ENCODE measurements around the gene NANOS1.
"Not testable (repeated sequence)": the region's sequence is repeated elsewhere in the genome, so short reads cannot be mapped to it uniquely, and the experiment has no call there.

NANOS1 gene

DNA sequence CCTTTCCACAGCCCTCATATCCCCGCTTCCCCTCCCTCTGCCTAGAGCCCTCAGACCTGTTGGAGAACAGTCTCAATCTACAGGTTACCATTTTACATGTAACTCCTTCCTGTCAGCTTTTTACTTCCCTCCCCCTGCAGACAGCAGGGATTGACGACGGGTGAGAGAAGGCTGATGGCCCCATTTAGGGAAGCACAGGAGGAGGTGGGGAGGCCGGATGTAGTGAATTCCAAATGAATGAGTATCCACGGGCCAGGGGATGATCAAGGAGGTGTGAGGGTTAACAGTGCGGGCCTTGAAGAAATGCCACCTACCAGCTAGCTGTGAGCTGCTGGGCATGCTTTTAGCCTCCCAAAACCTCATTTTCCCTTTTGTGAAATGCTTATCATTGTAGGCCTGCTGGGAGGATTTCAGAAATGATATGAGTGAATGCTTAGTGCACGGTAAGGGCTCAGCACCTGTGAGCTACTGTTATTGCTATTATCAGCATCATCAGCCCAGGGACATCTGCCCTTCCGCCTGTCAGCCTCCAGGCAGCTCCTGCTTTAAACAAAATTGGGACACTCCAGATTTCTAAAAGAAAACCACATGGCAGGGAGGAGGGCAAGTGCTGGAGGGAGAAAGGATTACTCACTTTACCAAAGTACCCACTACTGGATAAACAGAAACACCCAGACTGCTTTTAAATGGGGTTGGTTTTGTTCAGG is 6.5 kb upstream of the NANOS1 start:
- no peak for DNase-seq

DNA sequence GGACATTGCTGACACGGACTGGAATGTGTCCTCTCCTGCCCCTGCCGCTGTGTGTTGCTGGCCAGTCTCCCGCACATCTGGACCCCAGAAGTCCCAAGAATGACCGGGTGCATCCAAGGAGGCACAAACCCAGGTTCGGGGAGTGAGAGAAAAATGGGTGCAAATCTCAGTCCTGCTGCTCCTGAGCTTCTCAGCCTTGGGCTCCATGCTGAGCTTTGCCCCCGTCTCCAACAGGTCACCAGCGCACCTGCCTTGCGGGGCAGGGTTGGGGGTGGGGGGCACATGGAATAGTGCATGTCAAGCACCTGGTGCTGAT is 6.0 kb upstream of the NANOS1 start:
- no peak for DNase-seq

DNA sequence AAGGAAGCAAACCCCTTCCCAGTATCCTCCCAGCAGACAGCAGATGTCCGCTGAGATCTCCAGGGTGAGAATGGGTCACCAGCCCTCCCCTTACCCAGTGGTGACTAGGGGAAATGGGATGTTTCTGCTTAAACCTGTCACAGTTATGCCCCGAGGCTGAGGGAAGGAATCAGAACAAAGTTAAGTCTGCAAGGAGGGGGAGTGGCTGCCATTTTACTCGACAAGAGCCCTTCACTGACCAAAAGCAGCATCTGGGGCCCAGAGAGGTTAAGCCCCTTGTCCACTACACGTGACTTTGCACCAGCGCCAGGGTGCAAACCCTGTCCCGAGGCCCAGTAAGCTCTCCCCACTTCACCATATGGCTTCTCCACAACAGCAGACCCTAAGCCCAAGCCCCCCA is 4.6 kb upstream of the NANOS1 start:
- DNase-seq = no peak

- DNase-seq = no peak
Measured at GRCh38 chr10:119025336-119025735, 4.2 kb upstream of the NANOS1 start.

DNA sequence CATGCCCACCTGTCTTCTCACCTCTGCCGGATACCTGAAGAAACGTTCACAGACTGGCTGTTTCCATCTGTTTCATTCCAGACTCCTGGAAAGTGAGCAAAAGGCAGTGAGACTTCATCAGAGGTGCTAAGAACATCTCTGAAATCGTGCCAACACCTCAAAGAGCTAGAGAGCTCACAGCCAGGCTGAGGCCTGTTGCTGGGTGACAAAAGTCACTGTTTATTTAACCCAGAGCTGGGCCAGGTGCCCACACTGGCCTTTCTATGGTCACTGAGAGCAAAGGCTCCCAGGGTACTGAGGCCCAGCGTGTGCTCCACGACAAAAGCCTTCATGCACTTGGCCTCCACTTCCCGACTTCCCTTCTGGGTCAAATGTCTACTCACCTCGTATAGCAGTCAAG is 3.7 kb upstream of the NANOS1 start:
- no peak for DNase-seq

- no peak for DNase-seq
Measured at GRCh38 chr10:119026301-119027110, 3.0 kb upstream of the NANOS1 start.

GRCh38 chr10:119028445-119028899 is 1.0 kb upstream of the NANOS1 start:
- not testable (repeated sequence) for DNase-seq

DNA sequence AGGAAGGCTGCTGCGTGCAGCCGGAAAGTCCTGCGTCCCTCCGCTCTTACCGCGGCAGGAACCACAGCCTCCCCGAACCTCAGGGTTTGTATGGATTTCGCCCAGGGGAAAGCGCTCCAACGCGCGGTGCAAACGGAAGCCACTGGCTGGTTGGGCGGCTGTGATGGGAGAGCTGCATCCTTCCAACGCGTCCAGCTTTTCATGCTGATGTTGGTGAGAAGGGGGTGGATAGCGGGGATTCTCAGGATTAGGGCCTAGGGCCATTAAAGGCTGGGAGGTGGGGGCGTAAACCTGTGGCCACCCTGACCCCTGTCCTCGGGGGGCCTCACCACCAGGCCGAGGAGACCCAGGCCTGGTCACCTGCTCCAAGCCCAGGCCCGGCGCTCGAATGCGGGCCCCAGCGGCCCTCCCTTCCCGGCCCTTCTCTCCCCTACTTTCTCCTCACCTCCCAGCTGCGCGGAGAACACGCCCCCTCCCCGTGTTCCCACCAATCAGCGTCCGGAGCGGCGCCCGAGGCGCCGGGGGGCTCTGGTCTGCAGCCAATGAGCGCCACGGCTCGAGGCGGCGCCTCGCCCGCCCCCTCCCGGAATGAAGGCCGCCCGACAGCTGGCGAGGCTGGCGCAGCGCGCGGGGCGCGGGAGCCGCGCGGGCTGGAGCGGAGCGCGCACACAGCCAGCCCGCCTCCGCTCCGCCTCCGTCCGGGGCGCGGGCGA is 458 bp upstream of the NANOS1 start:
- DNase-seq = peak; percentile 85

DNA sequence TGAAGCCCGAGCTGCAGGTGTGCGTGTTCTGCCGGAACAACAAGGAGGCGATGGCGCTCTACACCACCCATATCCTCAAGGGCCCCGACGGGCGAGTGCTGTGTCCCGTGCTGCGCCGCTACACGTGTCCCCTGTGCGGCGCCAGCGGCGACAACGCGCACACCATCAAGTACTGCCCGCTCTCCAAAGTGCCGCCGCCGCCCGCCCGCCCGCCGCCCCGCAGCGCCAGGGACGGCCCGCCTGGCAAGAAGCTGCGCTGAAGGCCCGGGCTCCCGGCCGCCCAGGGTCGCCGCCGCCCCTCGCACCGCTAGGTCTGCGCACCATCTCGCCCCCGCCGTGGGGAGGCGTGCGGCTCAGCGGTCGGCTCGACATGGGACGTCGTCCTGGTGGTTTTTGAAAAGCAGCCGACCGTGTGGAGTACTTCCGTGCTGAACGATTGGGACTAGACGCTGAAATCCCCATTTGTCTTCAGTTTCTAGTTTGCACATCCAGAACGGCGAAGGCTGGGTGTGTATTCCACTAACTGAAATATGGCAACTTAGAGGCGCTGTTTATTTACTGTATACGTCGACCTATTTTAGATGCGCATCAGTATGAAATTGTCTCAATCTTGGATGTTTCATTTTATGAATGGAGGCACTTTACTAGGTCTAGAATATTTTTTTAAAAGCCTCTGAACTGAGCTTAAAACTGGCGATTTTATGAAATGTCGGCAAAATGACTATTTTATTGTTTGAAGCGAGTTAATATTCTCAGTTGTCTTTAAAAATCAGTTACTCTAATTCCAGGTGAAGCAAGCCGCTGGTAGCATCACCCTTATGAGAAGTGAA is 1.1 kb downstream of the NANOS1 start:
- DNase-seq = peak; percentile 44

DNA sequence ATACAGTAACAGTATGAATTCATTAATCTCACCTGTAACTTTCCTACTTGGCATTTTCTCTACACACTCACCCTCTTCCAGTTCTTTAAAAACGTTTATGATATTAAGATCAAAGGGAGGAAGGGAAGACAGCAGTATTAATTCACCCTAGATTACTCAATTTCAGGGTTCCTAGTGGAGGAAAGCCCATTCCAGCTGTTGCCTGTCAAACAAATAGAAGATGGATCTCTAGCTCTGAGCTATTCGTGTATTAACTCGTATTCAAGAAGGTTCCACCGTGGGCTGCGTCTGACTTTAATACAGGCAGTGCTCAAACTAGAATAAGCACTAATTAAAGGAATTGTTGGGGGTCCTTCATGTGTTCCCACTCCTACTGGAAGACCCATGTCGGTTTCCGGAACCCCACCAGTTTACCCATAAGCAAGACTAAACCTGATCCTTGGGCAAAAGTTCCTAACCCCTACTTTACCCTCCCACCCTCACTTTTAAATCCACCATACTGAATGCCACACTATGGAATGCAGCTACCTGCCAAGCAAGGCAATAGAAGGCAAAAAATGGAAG is 2.1 kb downstream of the NANOS1 start:
- no peak for DNase-seq

GRCh38 chr10:119039161-119039560 is 9.6 kb downstream of the NANOS1 start:
- no peak for DNase-seq

GRCh38 chr10:119041326-119041725 is 11.8 kb downstream of the NANOS1 start:
- DNase-seq = no peak

GRCh38 chr10:119042169-119042568 is 12.7 kb downstream of the NANOS1 start:
- DNase-seq = no peak

DNA sequence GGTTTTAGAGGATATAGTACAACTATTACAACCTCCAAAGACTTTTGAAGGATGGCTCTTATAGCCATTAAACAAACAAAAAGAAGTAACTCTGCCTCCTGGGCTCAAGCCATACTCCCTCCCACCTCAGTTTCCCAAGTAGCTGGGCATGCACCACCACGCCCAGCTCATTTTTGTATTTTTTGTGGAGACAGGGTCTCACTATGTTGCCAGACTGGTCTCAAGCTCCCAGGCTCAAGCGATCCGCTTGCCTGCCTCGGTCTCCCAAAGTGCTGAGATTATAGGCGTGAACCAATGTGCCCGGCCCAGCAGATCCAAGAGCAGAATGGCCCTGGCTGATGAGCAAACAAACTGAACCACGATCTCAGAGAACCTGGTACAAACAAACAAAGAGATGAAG is 16.0 kb downstream of the NANOS1 start:
- DNase-seq = no peak

GRCh38 chr10:119049361-119049760 is 19.8 kb downstream of the NANOS1 start:
- no peak for DNase-seq

- DNase-seq = no peak
Measured at GRCh38 chr10:119049777-119050176, 20.3 kb downstream of the NANOS1 start.

- no peak for DNase-seq
Measured at GRCh38 chr10:119051775-119052174, 22.3 kb downstream of the NANOS1 start.

- no peak for DNase-seq
Measured at GRCh38 chr10:119055472-119055871, 26.0 kb downstream of the NANOS1 start.

- no peak for DNase-seq
Measured at GRCh38 chr10:119058010-119058409, 28.5 kb downstream of the NANOS1 start.

DNA sequence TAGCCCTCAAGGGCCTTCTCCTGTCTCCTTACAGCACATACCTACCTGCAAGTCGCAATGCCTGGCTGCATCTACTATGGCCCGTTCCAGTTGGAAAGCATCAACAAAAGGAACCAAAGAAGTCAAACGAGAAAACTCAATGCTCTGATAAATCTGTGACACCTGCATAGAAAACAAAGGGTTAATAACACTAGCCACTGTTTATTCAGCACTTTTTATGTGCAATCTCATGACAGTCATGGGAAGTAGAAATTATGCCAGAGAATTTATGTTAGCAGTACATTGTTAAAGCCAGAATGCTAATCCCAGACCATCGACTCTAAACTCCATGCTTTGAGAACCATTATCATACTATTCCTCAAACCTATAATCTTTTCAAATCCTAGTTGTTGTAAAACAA is 30.0 kb downstream of the NANOS1 start:
- DNase-seq = no peak

- no peak for DNase-seq
Measured at GRCh38 chr10:119060107-119060506, 30.6 kb downstream of the NANOS1 start.

DNA sequence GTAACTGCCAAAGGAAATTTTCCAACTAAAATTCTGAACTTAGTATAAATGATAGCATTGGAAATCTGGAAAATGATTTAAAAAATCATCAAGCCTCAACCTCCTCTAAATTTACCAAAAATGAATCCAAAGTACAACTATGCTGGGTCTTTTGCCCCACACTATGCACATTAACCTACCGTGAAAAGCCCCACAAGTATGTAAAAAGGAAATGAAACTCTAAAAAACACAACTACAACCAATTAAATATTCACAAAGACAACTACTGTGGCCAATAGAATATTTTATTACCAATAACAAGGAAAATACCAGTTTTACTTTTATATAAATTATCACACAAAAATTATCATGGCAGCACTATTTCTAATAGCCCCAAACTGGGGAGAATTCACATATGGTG is 31.8 kb downstream of the NANOS1 start:
- DNase-seq = no peak

GRCh38 chr10:119061926-119062325 is 32.4 kb downstream of the NANOS1 start:
- DNase-seq = no peak

Measured in activated CD8-positive, alpha-beta memory T cell treated with anti-CD3 and anti-CD28 coated beads, Interleukin-2, amount 50 U/mL, for 4 hours (primary cell).